GM21717 (cell line): ENCODE measurements around the gene ELMO1.

ENCODE experiments used
- ATAC-seq: cut with Tn5 transposase; IDR thresholded peaks from one replicate; pipeline ENCODE4 v1.9.1; 2021; ENCODE audit warnings: mild to moderate bottlenecking, moderate library complexity; ENCODE audit not compliant: unreplicated experiment

Gene ELMO1

DNA sequence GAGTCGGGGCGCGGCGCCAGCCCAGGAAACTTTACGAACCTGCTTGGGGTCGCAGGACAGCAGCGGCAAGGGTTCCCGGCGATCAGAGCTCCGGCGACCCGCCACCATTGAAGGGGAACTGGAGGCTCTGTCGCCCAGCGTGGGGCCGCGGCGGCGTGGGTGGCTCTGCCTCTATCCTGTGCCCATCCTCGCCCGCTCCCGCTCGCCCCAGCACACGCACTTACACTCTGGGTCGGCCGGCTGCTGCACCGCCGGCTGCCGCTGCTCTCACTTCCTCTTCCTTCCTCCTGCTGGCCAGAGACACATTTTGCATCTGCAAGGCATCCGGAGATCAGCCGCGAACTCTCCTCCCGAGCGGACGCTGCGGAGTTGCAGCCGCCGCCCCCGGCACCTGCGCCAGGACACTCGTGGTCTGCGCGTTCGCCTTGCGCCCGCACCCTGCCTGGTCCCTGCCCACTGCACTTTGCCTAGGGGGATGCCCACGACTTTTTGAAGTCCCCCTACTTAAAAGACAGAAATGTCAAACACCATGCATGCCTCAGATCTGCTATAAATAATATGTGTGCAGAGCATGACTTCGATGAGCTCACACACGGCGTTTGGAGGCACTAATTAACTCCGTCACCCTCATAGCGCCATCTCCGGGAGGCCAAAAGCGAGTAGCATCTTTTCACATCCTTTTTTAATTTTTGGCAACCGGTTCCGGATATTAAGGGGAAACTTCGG lies at the start of gene ELMO1:
ELMO1 (minus strand) TSS at position 229 of the 726 bp plus-strand sequence. CDS start 106,174 bp downstream, outside the sequence.
- ATAC-seq = peak; percentile 94

GRCh38 chr7:37497576-37497975 lies 48.9 kb upstream of the ELMO1 start:
- ATAC-seq = no peak

DNA sequence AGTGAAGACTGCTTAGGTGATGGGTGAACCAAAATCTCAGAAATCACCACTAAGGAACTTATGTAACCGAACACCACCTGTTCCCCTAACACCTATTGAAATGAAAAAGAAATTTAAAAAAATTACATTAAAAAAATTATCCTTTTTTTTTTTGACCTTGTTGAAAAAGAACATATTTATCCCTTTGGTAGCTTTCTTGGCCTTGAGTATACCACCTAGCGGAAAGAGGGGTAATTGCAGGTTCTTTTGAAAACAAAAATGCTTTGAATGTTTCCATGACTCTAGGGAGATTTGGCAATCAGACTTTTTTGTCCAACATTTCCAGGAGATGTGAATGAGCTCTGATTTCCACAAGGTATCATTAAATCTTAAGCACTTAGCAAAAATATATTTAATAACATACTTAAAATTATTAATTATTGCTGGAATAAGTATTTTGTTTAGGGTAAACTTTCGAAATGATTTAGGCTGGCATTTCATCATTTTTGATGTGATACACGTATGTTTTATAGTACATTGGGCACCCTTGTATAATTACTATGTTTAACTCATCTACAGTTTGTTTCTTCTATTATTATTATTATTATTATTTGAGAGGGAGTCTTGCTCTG lies 47.0 kb upstream of the ELMO1 start:
- no peak for ATAC-seq

DNA sequence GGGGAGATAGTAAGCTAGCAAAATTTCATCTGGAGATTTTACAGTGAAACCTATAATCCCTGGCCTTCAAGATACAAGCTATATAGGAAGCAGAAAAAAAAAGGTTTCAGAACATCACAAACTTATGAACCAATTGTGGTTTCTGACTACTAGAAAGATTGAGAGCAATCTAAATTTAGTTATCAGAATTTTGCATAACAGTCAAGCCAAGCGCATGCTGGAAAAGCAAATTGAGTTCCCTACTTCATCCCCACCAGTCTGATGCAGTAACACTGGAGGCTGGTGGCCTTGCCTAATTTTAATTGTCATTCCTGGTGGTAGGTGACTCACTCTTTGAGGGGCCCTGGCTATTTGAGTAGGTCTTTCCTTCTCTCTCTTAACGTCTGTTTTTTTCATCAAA lies 46.3 kb upstream of the ELMO1 start:
- ATAC-seq = no peak

DNA sequence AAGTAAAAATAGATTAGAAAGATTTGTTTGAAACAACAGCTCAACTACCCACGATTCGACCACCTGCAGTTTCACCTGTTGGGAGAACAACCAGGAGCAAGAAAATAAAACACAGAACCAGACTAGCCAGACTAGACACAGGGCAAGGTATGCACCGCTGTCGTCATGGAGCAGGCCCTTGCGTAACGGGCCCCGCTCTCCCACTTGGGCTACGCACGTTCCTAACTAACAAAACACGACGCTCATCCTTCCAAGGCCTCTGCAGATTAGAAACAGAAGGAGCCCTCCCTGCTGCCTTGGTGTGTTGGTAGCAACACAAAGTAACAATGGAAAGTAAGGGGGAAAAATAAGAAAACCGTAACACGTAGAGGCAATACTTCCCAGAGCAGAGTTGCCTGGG lies 45.1 kb upstream of the ELMO1 start:
- ATAC-seq = no peak

- no peak for ATAC-seq
Observed at GRCh38 chr7:37493123-37493522, 44.5 kb upstream of the ELMO1 start.

- no peak for ATAC-seq
Observed at GRCh38 chr7:37491919-37492694, 43.4 kb upstream of the ELMO1 start.

DNA sequence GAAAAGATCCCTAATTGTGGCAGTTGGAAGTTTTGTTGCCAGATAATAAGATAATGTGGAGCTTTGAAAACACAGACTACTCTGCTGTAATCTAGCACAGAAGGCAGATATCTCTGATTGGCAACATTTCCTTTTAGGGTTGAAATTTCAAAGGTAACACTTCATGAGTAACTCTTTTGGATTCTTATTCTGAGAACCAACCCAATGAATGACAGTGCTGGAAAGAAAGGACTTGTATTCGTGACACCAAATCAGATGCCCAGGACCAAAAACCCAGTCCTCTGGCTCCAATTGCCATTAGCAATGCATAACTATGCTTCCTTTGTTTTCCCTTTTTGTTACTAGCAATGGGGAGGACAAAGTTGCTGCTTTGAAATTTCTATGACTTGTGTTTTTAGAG lies 41.0 kb upstream of the ELMO1 start:
- no peak for ATAC-seq

GRCh38 chr7:37488163-37488764 lies 39.6 kb upstream of the ELMO1 start:
- ATAC-seq = no peak

DNA sequence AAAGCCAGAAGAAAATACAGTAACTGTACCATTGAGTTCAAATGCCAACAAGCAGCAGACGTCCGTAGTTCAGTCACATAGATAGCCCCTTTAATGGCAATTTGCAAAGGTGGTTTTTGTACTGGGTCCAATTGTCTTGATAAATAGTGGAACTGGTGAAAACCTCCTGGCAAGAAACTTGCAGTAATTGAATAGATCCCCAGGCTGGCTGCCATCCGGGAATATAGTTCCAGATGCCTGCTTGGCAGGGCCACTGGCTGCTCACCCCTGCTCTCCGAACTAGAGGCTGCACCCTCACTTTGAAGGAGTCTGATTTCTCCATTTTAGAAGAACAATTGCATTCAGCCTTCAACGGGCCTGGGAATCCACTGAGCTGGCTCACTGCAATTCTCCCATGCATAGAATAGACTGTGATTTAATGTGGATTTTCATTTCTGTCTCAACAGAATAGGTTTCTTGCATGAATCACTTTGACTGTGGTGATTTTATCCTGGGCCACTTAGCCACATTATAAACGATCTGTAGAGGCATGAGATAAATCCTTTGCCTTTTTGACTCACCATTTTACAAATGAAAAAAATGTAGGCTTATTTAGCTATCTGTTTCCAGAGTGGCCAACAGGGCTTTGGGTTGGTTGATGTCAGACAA lies 35.9 kb upstream of the ELMO1 start:
- ATAC-seq = no peak

GRCh38 chr7:37483627-37484026 lies 35.0 kb upstream of the ELMO1 start:
- no peak for ATAC-seq

- no peak for ATAC-seq
Observed at GRCh38 chr7:37482953-37483352, 34.3 kb upstream of the ELMO1 start.

DNA sequence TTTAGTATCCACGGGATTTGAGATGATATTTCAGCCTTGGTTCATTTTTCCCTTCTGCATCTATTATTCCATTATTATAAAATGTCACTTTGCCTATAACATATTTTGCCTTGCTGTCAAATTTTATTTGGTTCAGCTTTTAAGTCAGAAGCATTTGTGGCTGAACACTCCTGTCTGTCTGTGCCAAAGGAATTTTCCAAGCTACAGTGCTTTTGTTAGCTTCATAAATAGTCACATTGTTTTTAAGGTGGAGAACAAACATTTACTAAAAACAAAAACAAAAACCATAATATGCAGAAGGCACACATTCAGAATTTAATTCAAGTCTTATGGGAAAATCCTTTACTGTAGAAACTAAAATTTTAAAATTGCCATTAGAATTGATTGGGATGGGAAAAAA lies 33.8 kb upstream of the ELMO1 start:
- ATAC-seq = no peak

- no peak for ATAC-seq
Observed at GRCh38 chr7:37481722-37482288, 33.1 kb upstream of the ELMO1 start.

DNA sequence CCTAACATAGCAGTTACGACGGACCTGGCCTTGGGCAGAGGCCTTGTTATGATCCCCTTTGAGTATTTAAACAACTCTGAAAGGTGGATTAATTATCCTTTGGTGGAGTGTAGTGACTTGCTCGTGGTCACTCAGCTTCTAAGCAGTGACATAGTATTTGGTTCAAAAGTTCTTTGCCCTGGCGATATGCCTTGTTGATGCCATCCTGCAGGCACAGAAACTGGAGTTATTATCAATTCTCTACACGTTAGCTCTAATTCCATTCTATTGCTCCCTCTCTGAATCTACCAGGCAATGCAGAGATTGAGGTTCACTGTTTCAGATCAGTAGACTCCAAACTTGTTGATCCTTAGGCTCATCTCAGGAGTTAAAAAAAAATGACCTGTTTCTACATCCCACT lies 32.5 kb upstream of the ELMO1 start:
- no peak for ATAC-seq

GRCh38 chr7:37480041-37481031 lies 31.7 kb upstream of the ELMO1 start:
- no peak for ATAC-seq

GRCh38 chr7:37476881-37477450 lies 28.3 kb upstream of the ELMO1 start:
- ATAC-seq = no peak

DNA sequence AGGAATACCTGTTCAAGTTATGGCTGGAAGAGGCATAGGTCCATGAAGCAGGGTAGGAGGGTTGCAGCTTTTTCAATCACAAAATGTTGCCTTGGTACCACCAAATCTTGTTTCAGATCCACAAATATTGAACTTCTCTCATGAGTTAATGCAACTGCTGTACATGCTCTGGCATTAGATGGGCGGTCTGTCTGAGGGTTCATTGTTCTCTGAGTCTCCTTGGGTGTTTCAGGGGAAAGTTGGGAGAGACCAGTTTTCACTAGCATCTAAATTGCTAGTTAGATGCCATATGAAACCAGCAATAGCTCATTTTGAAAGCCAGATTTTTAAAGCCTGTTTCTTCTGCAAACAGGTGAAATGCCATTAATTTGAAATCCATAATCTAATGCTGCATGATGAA lies 27.8 kb upstream of the ELMO1 start:
- ATAC-seq = no peak

DNA sequence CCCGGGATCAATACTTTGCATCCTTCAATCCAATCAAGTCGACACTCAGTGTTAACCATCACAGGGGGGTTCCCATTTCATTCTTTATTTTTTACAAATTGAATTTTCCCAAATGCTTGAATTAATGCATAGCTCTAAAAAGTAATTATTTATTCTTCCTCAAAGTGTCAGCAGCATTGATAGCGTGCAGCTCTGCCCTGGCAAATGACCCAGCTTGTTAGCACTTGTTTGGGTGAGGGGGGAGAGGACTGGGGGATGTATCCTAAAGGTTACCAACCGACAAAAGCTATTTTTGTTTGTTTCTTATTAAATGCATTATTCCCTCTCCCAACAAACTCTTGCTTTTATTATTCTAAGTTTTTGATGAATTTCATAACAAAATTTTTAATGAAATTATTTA lies 27.0 kb upstream of the ELMO1 start:
- no peak for ATAC-seq
